Neural cell (in vitro differentiated cells): Measurements from ENCODE around the gene GAS7. TPM values are rescaled to one million over a fixed set of nuclear protein-coding genes. Genes with fewer than 3 reads are reported as not detected.

Experiments
- H2AFZ ChIP-seq: fragments of 200-600, 300-800 bp; sonication (generic), shearing (Covaris generic); 2 replicates; pipeline ENCODE4 v1.6.0; 2014; ENCODE audit warnings: low read depth, mild to moderate bottlenecking, antibody characterized with exemption, low read length, moderate library complexity
- H3F3A ChIP-seq: fragments of 200-600 bp; shearing (Covaris generic); 2 replicates; pipeline ENCODE4 v1.6.1; 2016; ENCODE audit warnings: mild to moderate bottlenecking, moderate library complexity, mixed read lengths, antibody characterized with exemption, low read length; ENCODE audit not compliant: insufficient read depth, poor library complexity, severe bottlenecking
- H3K27ac ChIP-seq: fragments of 200-600, 300-800 bp; sonication (generic), shearing (Covaris generic); 2 replicates; pipeline ENCODE4 v1.5.1; 2014; ENCODE audit warnings: mild to moderate bottlenecking, low read length, moderate library complexity
- H3K27me3 ChIP-seq: fragments of 300-800, 200-600 bp; sonication (generic), shearing (Covaris generic); 2 replicates; pipeline ENCODE4 v1.6.0; 2014; ENCODE audit warnings: mild to moderate bottlenecking, low read depth, low read length, moderate library complexity; ENCODE audit not compliant: insufficient read depth
- H3K36me3 ChIP-seq: fragments of 300-800, 200-600 bp; sonication (generic), shearing (Covaris generic); 2 replicates; pipeline ENCODE4 v1.5.1; 2014; ENCODE audit warnings: mild to moderate bottlenecking, antibody characterized with exemption, low read length, moderate library complexity; ENCODE audit not compliant: insufficient read depth
- H3K4me2 ChIP-seq: fragments of 300-800, 200-600 bp; sonication (generic), shearing (Covaris generic); 2 replicates; pipeline ENCODE4 v1.6.0; 2014; ENCODE audit warnings: mild to moderate bottlenecking, low read length
- H3K4me3 ChIP-seq: fragments of 300-800, 200-600 bp; sonication (generic), shearing (Covaris generic); 2 replicates; pipeline ENCODE4 v1.5.1; 2014; ENCODE audit warnings: mild to moderate bottlenecking, low read length, moderate library complexity
- H3K79me2 ChIP-seq: fragments of 200-600 bp; shearing (Covaris generic); replicated peaks from 2 replicates; pipeline ENCODE4 v1.6.0; 2014; ENCODE audit warnings: mild to moderate bottlenecking, low read length, moderate library complexity; ENCODE audit not compliant: insufficient read depth
- H3K9ac ChIP-seq: fragments of 300-800, 200-600 bp; sonication (generic), shearing (Covaris generic); 2 replicates; pipeline ENCODE4 v1.6.1; 2016; ENCODE audit warnings: mild to moderate bottlenecking, low read length, mixed read lengths
- H3K9me2 ChIP-seq: fragments of 200-600 bp; shearing (Covaris generic); 2 replicates; pipeline ENCODE4 v1.6.1; 2016; ENCODE audit warnings: mild to moderate bottlenecking, low read length, mixed read lengths; ENCODE audit not compliant: insufficient read depth
- H3K9me3 ChIP-seq: fragments of 200-600, 300-800 bp; sonication (generic), shearing (Covaris generic); 2 replicates; pipeline ENCODE4 v1.6.1; 2016; ENCODE audit warnings: mild to moderate bottlenecking, mixed run types, low read length, moderate library complexity, mixed read lengths
- H4K20me1 ChIP-seq: fragments of 200-600 bp; shearing (Covaris generic); 2 replicates; pipeline ENCODE4 v1.6.1; 2016; ENCODE audit warnings: mild to moderate bottlenecking, mixed run types; ENCODE audit not compliant: insufficient read depth
- EP300 ChIP-seq: fragments of 450-650 bp; conservative IDR thresholded peaks from 2 replicates; pipeline ENCODE4 v1.6.1; 2014; ENCODE audit warnings: antibody characterized with exemption, mild to moderate bottlenecking, moderate library complexity; ENCODE audit not compliant: poor library complexity, severe bottlenecking
- EZH2 ChIP-seq: fragments of 200-600, 300-800 bp; shearing (Covaris generic), sonication (generic); IDR thresholded peaks from 2 replicates; pipeline ENCODE4 v1.6.1; 2014; ENCODE audit warnings: antibody characterized with exemption, low read length, borderline replicate concordance, mild to moderate bottlenecking; ENCODE audit not compliant: insufficient read depth, poor library complexity, severe bottlenecking
- MXI1 ChIP-seq: fragments of 450-650 bp; conservative IDR thresholded peaks from 2 replicates; pipeline ENCODE4 v1.6.1; 2014; ENCODE audit warnings: antibody characterized with exemption, mild to moderate bottlenecking; ENCODE audit not compliant: poor library complexity, severe bottlenecking
- POLR2AphosphoS5 ChIP-seq: IDR thresholded peaks from 2 replicates; pipeline ENCODE4 v1.6.1; 2012
- RAD21 ChIP-seq: fragments of 450-650 bp; conservative IDR thresholded peaks from 2 replicates; pipeline ENCODE4 v1.6.1; 2014; ENCODE audit warnings: antibody characterized with exemption, mild to moderate bottlenecking, moderate library complexity
- SMC3 ChIP-seq: fragments of 450-650 bp; conservative IDR thresholded peaks from 2 replicates; pipeline ENCODE4 v1.6.1; 2014; ENCODE audit warnings: antibody characterized with exemption, mild to moderate bottlenecking, moderate library complexity; ENCODE audit not compliant: poor library complexity
- TAF1 ChIP-seq: IDR thresholded peaks from 2 replicates; pipeline ENCODE4 v1.6.1; 2012; ENCODE audit warnings: low read depth
- polyA plus RNA-seq: library from polyadenylated mRNA; depleted of rRNA; stranded (reverse); fragments of >200 nt; gene quantifications from 2 replicates; pipeline ENCODE4 v1.2.3, GENCODE V29; 2014
- TF ChIP-seq, protein P1 (sequence below): IDR thresholded peaks from 2 replicates; pipeline ENCODE4 v1.6.1; 2012; ENCODE audit warnings: borderline replicate concordance
- TF ChIP-seq, protein P2 (sequence below): fragments of 450-650 bp; IDR thresholded peaks from 2 replicates; pipeline ENCODE4 v1.5.1; 2014; ENCODE audit warnings: antibody characterized with exemption, mild to moderate bottlenecking, moderate library complexity; ENCODE audit not compliant: poor library complexity, severe bottlenecking

Gene GAS7
- polyA plus RNA-seq, 1 donor from 2014 or later: 23.6 TPM

DNA sequence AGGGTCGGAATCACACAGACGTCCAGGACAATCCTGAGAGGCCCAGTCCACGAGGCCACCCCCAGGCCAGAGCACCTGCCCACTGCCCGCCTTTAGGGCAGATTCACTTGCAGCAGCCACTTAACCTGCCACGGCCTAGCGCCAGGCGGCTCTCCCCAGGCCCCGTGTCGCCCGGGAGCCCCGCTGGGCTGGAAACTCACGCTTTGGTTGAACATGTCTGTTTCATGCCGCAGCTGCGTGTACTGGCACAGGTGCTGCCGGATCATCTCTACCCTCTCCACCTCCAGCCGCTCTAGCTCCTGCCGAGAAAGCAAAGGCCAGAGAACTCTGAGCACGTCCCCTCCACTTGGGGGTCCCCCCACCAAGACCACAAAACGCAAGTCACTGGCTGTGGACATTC, 280.6 kb downstream of the GAS7 start:
- Histone ChIP-seq H3F3A (no peaks in the 10 kb centered on the region), H3K9me2 (no peaks in the 10 kb centered on the region), H3K36me3 (no peaks in the 10 kb centered on the region), H3K27me3 (no peaks in the 10 kb centered on the region), H3K9me3 (no peaks in the 10 kb centered on the region), H4K20me1 (no peaks in the 10 kb centered on the region), H3K9ac (no peak overlapping the region), H2AFZ (no peak overlapping the region), H3K4me3 (no peak overlapping the region), H3K79me2 (no peaks in the 10 kb centered on the region), H3K4me2 (no peak overlapping the region), H3K27ac (no peak overlapping the region)
- no peak for TF ChIP-seq SMC3
- TF ChIP-seq MXI1: no peak
- TF ChIP-seq TAF1: no peak
- TF ChIP-seq, protein P1, sequence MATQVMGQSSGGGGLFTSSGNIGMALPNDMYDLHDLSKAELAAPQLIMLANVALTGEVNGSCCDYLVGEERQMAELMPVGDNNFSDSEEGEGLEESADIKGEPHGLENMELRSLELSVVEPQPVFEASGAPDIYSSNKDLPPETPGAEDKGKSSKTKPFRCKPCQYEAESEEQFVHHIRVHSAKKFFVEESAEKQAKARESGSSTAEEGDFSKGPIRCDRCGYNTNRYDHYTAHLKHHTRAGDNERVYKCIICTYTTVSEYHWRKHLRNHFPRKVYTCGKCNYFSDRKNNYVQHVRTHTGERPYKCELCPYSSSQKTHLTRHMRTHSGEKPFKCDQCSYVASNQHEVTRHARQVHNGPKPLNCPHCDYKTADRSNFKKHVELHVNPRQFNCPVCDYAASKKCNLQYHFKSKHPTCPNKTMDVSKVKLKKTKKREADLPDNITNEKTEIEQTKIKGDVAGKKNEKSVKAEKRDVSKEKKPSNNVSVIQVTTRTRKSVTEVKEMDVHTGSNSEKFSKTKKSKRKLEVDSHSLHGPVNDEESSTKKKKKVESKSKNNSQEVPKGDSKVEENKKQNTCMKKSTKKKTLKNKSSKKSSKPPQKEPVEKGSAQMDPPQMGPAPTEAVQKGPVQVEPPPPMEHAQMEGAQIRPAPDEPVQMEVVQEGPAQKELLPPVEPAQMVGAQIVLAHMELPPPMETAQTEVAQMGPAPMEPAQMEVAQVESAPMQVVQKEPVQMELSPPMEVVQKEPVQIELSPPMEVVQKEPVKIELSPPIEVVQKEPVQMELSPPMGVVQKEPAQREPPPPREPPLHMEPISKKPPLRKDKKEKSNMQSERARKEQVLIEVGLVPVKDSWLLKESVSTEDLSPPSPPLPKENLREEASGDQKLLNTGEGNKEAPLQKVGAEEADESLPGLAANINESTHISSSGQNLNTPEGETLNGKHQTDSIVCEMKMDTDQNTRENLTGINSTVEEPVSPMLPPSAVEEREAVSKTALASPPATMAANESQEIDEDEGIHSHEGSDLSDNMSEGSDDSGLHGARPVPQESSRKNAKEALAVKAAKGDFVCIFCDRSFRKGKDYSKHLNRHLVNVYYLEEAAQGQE: no peak
- TF ChIP-seq, protein P2, sequence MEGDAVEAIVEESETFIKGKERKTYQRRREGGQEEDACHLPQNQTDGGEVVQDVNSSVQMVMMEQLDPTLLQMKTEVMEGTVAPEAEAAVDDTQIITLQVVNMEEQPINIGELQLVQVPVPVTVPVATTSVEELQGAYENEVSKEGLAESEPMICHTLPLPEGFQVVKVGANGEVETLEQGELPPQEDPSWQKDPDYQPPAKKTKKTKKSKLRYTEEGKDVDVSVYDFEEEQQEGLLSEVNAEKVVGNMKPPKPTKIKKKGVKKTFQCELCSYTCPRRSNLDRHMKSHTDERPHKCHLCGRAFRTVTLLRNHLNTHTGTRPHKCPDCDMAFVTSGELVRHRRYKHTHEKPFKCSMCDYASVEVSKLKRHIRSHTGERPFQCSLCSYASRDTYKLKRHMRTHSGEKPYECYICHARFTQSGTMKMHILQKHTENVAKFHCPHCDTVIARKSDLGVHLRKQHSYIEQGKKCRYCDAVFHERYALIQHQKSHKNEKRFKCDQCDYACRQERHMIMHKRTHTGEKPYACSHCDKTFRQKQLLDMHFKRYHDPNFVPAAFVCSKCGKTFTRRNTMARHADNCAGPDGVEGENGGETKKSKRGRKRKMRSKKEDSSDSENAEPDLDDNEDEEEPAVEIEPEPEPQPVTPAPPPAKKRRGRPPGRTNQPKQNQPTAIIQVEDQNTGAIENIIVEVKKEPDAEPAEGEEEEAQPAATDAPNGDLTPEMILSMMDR: no peak
- TF ChIP-seq POLR2AphosphoS5: no peak
- no peak for TF ChIP-seq EP300
- TF ChIP-seq EZH2: no peak
- TF ChIP-seq RAD21: no peak

DNA sequence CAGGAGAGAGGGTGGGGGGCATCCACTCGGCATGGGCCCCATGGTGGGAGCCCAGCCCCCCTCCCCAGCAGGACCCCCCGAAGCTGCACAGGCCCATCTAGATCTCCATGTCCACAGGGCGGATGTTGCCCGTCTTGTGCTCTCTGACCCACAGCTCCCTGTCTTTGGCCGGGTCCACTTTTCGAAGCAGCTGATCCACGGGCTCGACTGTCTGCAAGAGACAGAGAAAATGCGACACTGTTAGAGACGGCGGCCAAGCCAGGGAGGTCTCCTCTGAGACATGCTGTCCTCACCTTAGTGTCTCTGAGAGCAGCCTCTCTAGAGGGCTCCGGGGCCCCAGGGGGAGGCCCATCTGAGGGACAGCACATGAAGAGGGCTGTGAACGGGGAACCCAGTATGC, 281.3 kb downstream of the GAS7 start:
- Histone ChIP-seq H3K9me3 (no peaks in the 10 kb centered on the region), H3K9me2 (no peaks in the 10 kb centered on the region), H3K9ac (no peak overlapping the region), H3K79me2 (no peaks in the 10 kb centered on the region), H2AFZ (no peak overlapping the region), H4K20me1 (no peaks in the 10 kb centered on the region), H3K27me3 (no peaks in the 10 kb centered on the region), H3K4me3 (no peak overlapping the region), H3K4me2 (no peak overlapping the region), H3K27ac (no peak overlapping the region), H3F3A (no peaks in the 10 kb centered on the region), H3K36me3 (no peaks in the 10 kb centered on the region)
- TF ChIP-seq TAF1: no peak
- no peak for TF ChIP-seq POLR2AphosphoS5
- no peak for TF ChIP-seq EZH2
- no peak for TF ChIP-seq SMC3
- TF ChIP-seq, protein P2: no peak
- TF ChIP-seq, protein P1: no peak
- TF ChIP-seq EP300: no peak
- TF ChIP-seq MXI1: no peak
- TF ChIP-seq RAD21: no peak
